HG02981 (cell line): ENCODE results near the gene SGPL1.
"Not testable (repeated sequence)": the region's sequence is repeated elsewhere in the genome, so short reads cannot be mapped to it uniquely, and the experiment has no call there.

Experiments used
- ATAC-seq: cut with Tn5 transposase; IDR thresholded peaks from one replicate; pipeline ENCODE4 v1.9.1; 2021; ENCODE audit warnings: mild to moderate bottlenecking, moderate library complexity; ENCODE audit not compliant: unreplicated experiment

Gene SGPL1

GRCh38 chr10:70815504-70816219, at the start of gene SGPL1:
Gene SGPL1, plus strand, starts transcription at chr10:70815948. Its CDS starts 906 bp downstream, at chr10:70816854.
- ATAC-seq = peak; percentile 95

GRCh38 chr10:70768026-70768685, 47.6 kb upstream of the SGPL1 start:
- ATAC-seq = not testable (repeated sequence)

GRCh38 chr10:70769121-70769520, 46.6 kb upstream of the SGPL1 start:
- ATAC-seq = no peak

- ATAC-seq = no peak
These were observed 45.7 kb upstream of the SGPL1 start for GRCh38 chr10:70770001-70770400.

GRCh38 chr10:70770516-70770915, 45.2 kb upstream of the SGPL1 start:
- not testable (repeated sequence) for ATAC-seq

- ATAC-seq = no peak
These were observed 44.2 kb upstream of the SGPL1 start for GRCh38 chr10:70771311-70772194.

GRCh38 chr10:70772627-70773026, 43.1 kb upstream of the SGPL1 start:
- ATAC-seq = no peak

GRCh38 chr10:70773461-70773860, 42.3 kb upstream of the SGPL1 start:
- ATAC-seq = no peak

GRCh38 chr10:70773965-70774809, 41.6 kb upstream of the SGPL1 start:
- ATAC-seq = no peak

GRCh38 chr10:70774810-70775678, 40.7 kb upstream of the SGPL1 start:
- ATAC-seq = no peak

- no peak for ATAC-seq
These were observed 39.9 kb upstream of the SGPL1 start for GRCh38 chr10:70775679-70776454.

GRCh38 chr10:70776455-70777005, 39.2 kb upstream of the SGPL1 start:
- ATAC-seq = no peak

- no peak for ATAC-seq
These were observed 38.5 kb upstream of the SGPL1 start for GRCh38 chr10:70777063-70777875.

- ATAC-seq = no peak
These were observed 37.4 kb upstream of the SGPL1 start for GRCh38 chr10:70778267-70778924.

- no peak for ATAC-seq
These were observed 36.7 kb upstream of the SGPL1 start for GRCh38 chr10:70779088-70779487.

- no peak for ATAC-seq
These were observed 36.0 kb upstream of the SGPL1 start for GRCh38 chr10:70779511-70780369.
